AG09309 (cell line): ENCODE results near the gene PIP4K2A.

ENCODE experiments used
- DNase-seq: peaks from one replicate; pipeline ENCODE4 v3.0.0-alpha.2; 2010; ENCODE audit warnings: low read depth
- H3K4me3 ChIP-seq: 2 replicates; pipeline ENCODE4 v1.5.1; 2011; ENCODE audit warnings: mild to moderate bottlenecking, low read depth, low read length, moderate library complexity; ENCODE audit not compliant: control insufficient read depth
- CTCF ChIP-seq: IDR thresholded peaks from 2 replicates; pipeline ENCODE4 v1.5.1; 2011; ENCODE audit warnings: mild to moderate bottlenecking, low read depth, low read length, inconsistent platforms; ENCODE audit not compliant: insufficient read depth, control insufficient read depth; ENCODE audit errors: missing control alignments

PIP4K2A gene

GRCh38 chr10:22548344-22548743, 166.0 kb downstream of the PIP4K2A start:
- no peak for DNase-seq

GRCh38 chr10:22545643-22546042, 168.7 kb downstream of the PIP4K2A start:
- no peak for DNase-seq
- no peak for TF ChIP-seq CTCF
- no peak overlapping the region for H3K4me3 ChIP-seq

More at GRCh38 chr10:22548344-22548743, 166.0 kb downstream of the PIP4K2A start:
- no peak overlapping the region for H3K4me3 ChIP-seq
- TF ChIP-seq CTCF, result no peak

GRCh38 chr10:22544325-22545068, 169.9 kb downstream of the PIP4K2A start:
- TF ChIP-seq CTCF, result no peak
- no peak for DNase-seq
- no peak overlapping the region for H3K4me3 ChIP-seq

- no peak for DNase-seq
- no peak overlapping the region for H3K4me3 ChIP-seq
- TF ChIP-seq CTCF, result no peak
Observed at GRCh38 chr10:22542773-22543172, 171.6 kb downstream of the PIP4K2A start.

- TF ChIP-seq CTCF, result no peak
- no peak for DNase-seq
- H3K4me3 ChIP-seq, result no peak overlapping the region
Observed at GRCh38 chr10:22541900-22542299, 172.5 kb downstream of the PIP4K2A start.

- no peak overlapping the region for H3K4me3 ChIP-seq
- no peak for DNase-seq
- no peak for TF ChIP-seq CTCF
Observed at GRCh38 chr10:22539579-22540298, 174.6 kb downstream of the PIP4K2A start.
